ENCODE measurements around the gene PLXNB1. TPM values are rescaled to one million over a fixed set of nuclear protein-coding genes. Genes with fewer than 3 reads are reported as not detected.
"Not testable (repeated sequence)": the region's sequence is repeated elsewhere in the genome, so short reads cannot be mapped to it uniquely, and the experiment has no call there.

PLXNB1 gene
- total RNA-seq, 1 donor from 2014 or later: 41.2 TPM

- DNase-seq: no peak
Measured at GRCh38 chr3:48405971-48406370, 23.9 kb downstream of the PLXNB1 start.

- DNase-seq: no peak
Measured at GRCh38 chr3:48405343-48405881, 24.5 kb downstream of the PLXNB1 start.

GRCh38 chr3:48404440-48405342 lies 25.2 kb downstream of the PLXNB1 start:
- no peak for DNase-seq

GRCh38 chr3:48403533-48404439 lies 26.1 kb downstream of the PLXNB1 start:
- DNase-seq: no peak

GRCh38 chr3:48402907-48403306 lies 27.0 kb downstream of the PLXNB1 start:
- no peak for DNase-seq

GRCh38 chr3:48402281-48402732 lies 27.6 kb downstream of the PLXNB1 start:
- no peak for DNase-seq

GRCh38 chr3:48401434-48401901 lies 28.4 kb downstream of the PLXNB1 start:
- DNase-seq: not testable (repeated sequence)

- no peak for DNase-seq
Measured at GRCh38 chr3:48400824-48401433, 29.0 kb downstream of the PLXNB1 start.

- DNase-seq: no peak
Measured at GRCh38 chr3:48399387-48400172, 30.3 kb downstream of the PLXNB1 start.

GRCh38 chr3:48398701-48399386 lies 31.0 kb downstream of the PLXNB1 start:
- DNase-seq: no peak

- DNase-seq: no peak
Measured at GRCh38 chr3:48397767-48398681, 31.9 kb downstream of the PLXNB1 start.

- no peak for DNase-seq
Measured at GRCh38 chr3:48395714-48396113, 34.2 kb downstream of the PLXNB1 start.

- no peak for DNase-seq
Measured at GRCh38 chr3:48394391-48394790, 35.5 kb downstream of the PLXNB1 start.

- DNase-seq: no peak
Measured at GRCh38 chr3:48388966-48389365, 40.9 kb downstream of the PLXNB1 start.

GRCh38 chr3:48387634-48388033 lies 42.3 kb downstream of the PLXNB1 start:
- DNase-seq: no peak

GRCh38 chr3:48372862-48373435 lies 56.9 kb downstream of the PLXNB1 start:
- no peak for DNase-seq

- DNase-seq: no peak
Measured at GRCh38 chr3:48372377-48372770, 57.5 kb downstream of the PLXNB1 start.

- no peak for DNase-seq
Measured at GRCh38 chr3:48371651-48372376, 58.1 kb downstream of the PLXNB1 start, which contains the start of gene FBXW12. FBXW12 (plus strand) TSS chr3:48372219; CDS start chr3:48372768, 549 bp downstream.
